ENCODE data around the gene CHST9. TPM values are rescaled to one million over a fixed set of nuclear protein-coding genes. Genes with fewer than 3 reads are reported as not detected.

The CHST9 gene
- total and polyA plus RNA-seq, 2 experiments from 2014 or later, result 9.8 to 32.7 TPM

- Histone ChIP-seq H3K27me3 (no peaks in the 10 kb centered on the region), H3K27ac (no peak overlapping the region), H3K9me3 (ENCODE audit: low read depth) (no peaks in the 10 kb centered on the region), H3K4me3 (no peak overlapping the region), H4K20me1 (ENCODE audit: insufficient read depth, poor library complexity, severe bottlenecking) (no peaks in the 10 kb centered on the region), H3K36me3 (replicated peaks; ENCODE audit: insufficient read depth, low read depth) (no peaks in the 10 kb centered on the region), H2AFZ (no peak overlapping the region), H3K4me1 (ENCODE audit: insufficient read depth) (no peaks in the 10 kb centered on the region), H3K79me2 (no peaks in the 10 kb centered on the region), H3K9me2 (replicated peaks; ENCODE audit: insufficient read depth) (no peaks in the 10 kb centered on the region), H3K4me2 (no peak overlapping the region)
- TF ChIP-seq EZH2 (IDR thresholded peaks at IDR 0.05; ENCODE audit: borderline replicate concordance), result no peak
- TF ChIP-seq CTCF (IDR thresholded peaks at IDR 0.05; ENCODE audit: poor library complexity), result no peak
- no peak for TF ChIP-seq EZH2phosphoT487 (IDR thresholded peaks at IDR 0.05; ENCODE audit: low read depth, severe bottlenecking, unreplicated experiment)
- no peak for DNase-seq (ENCODE audit: low spot score)
- 96% methylated on average over 4 of the region's 4 CpGs for WGBS (ENCODE audit: low lambda C conversion rate, missing lambda C conversion rate)
These were observed 296.8 kb downstream of the CHST9 start for GRCh38 chr18:26888259-26888658.

DNA sequence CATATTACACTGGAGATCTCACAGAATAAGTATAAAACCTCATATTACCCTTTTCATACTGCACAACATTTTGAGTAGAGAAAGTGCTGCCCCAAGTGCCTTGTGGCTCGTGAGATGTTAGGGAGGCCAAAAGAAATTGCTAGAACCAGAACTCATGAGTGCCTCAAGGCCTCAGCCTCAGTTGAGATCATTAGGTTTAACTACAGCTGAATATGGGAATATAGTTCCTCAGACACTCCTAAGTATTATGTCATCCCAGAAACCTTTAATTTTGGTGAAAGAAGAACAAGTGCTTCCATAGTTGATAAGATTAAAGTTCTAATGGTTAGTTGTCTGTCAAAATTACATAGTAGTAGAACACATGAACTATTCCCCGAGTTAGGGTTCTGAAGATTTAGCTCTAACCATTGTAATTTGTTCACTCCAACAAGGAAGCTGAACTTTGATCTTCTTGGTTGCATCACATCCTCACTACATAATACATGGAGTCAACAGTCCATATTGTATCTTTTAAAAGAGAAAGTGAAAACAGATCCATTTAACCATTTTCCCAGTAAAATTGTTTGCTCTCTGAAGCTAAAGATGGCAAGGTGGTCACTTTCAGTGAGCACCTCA lies 310.0 kb downstream of the CHST9 start:
- Histone ChIP-seq H3K79me2 (no peaks in the 10 kb centered on the region), H3K4me1 (ENCODE audit: insufficient read depth) (no peaks in the 10 kb centered on the region), H3K9me2 (replicated peaks; ENCODE audit: insufficient read depth) (no peaks in the 10 kb centered on the region), H3K27me3 (no peaks in the 10 kb centered on the region), H4K20me1 (ENCODE audit: insufficient read depth, poor library complexity, severe bottlenecking) (no peaks in the 10 kb centered on the region), H3K36me3 (replicated peaks; ENCODE audit: insufficient read depth, low read depth) (no peaks in the 10 kb centered on the region), H2AFZ (no peak overlapping the region), H3K4me3 (no peak overlapping the region), H3K9me3 (ENCODE audit: low read depth) (no peaks in the 10 kb centered on the region), H3K4me2 (peak overlapping the region; percentile 28), H3K27ac (peak overlapping the region; percentile 49)
- DNase-seq (ENCODE audit: low spot score), result peak; percentile 23
- no peak for TF ChIP-seq EZH2phosphoT487 (IDR thresholded peaks at IDR 0.05; ENCODE audit: low read depth, severe bottlenecking, unreplicated experiment)
- no peak for TF ChIP-seq CTCF (IDR thresholded peaks at IDR 0.05; ENCODE audit: poor library complexity)
- TF ChIP-seq EZH2 (IDR thresholded peaks at IDR 0.05; ENCODE audit: borderline replicate concordance), result no peak
- 80% methylated on average over 2 of the region's 2 CpGs for WGBS (ENCODE audit: low lambda C conversion rate, missing lambda C conversion rate)

DNA sequence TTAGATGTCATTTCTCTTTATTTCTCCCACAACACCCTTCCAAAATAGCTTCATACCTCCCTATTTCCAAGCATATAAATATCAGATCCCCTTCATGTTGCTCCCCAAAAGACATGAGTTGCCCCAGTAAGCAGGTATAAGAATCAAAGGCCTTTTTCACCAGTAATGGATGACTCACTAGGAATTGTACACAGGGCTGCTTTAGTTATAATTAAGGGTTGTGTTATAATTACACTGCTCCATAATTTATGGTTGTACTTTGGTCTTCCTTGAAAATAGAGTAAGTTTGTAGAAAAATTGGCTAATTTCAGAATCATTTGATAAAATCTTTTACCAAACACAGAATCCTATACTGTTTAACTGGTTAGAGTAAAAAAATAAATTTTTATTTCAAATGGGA lies 310.8 kb downstream of the CHST9 start:
- Histone ChIP-seq H3K4me2 (no peak overlapping the region), H3K9me3 (ENCODE audit: low read depth) (no peaks in the 10 kb centered on the region), H3K4me1 (ENCODE audit: insufficient read depth) (no peaks in the 10 kb centered on the region), H3K9me2 (replicated peaks; ENCODE audit: insufficient read depth) (no peaks in the 10 kb centered on the region), H3K4me3 (no peak overlapping the region), H3K79me2 (no peaks in the 10 kb centered on the region), H2AFZ (no peak overlapping the region), H3K27ac (no peak overlapping the region), H3K27me3 (no peaks in the 10 kb centered on the region), H3K36me3 (replicated peaks; ENCODE audit: insufficient read depth, low read depth) (no peaks in the 10 kb centered on the region), H4K20me1 (ENCODE audit: insufficient read depth, poor library complexity, severe bottlenecking) (no peaks in the 10 kb centered on the region)
- TF ChIP-seq CTCF (IDR thresholded peaks at IDR 0.05; ENCODE audit: poor library complexity), result no peak
- TF ChIP-seq EZH2 (IDR thresholded peaks at IDR 0.05; ENCODE audit: borderline replicate concordance), result no peak
- no peak for TF ChIP-seq EZH2phosphoT487 (IDR thresholded peaks at IDR 0.05; ENCODE audit: low read depth, severe bottlenecking, unreplicated experiment)
- no peak for DNase-seq (ENCODE audit: low spot score)

All from hepatocyte (in vitro differentiated cells).